Measurements from ENCODE around the gene PTGES2. TPM values are rescaled to one million over a fixed set of nuclear protein-coding genes. Genes with fewer than 3 reads are reported as not detected.

Gene PTGES2
- total RNA-seq, 1 donor from 2014 or later = 39.8 TPM

- H3K27me3 Mint-ChIP-seq (ENCODE audit: unreplicated experiment) = peaks cover 6% of the 10 kb centered on the region
- no peak for DNase-seq (ENCODE audit: low spot score)
- H3K36me3 Mint-ChIP-seq (ENCODE audit: low read depth, unreplicated experiment) = peaks cover 24% of the 10 kb centered on the region
- H3K9me3 Mint-ChIP-seq (ENCODE audit: unreplicated experiment) = no peaks in the 10 kb centered on the region
- TF ChIP-seq CTCF (IDR thresholded peaks at IDR 0.05; ENCODE audit: unreplicated experiment) = no peak
- H3K27ac Mint-ChIP-seq (ENCODE audit: unreplicated experiment) = no peak overlapping the region
- H3K4me3 Mint-ChIP-seq (ENCODE audit: unreplicated experiment) = no peak overlapping the region
- H3K4me1 Mint-ChIP-seq (ENCODE audit: unreplicated experiment) = peaks cover 4% of the 10 kb centered on the region
These were observed 36.2 kb upstream of the PTGES2 start for GRCh38 chr9:128163523-128164306.

GRCh38 chr9:128163027-128163515, 35.5 kb upstream of the PTGES2 start:
- Mint-ChIP-seq H3K4me1 (ENCODE audit: unreplicated experiment) (peaks cover 4% of the 10 kb centered on the region), H3K27me3 (ENCODE audit: unreplicated experiment) (peaks cover 6% of the 10 kb centered on the region), H3K36me3 (ENCODE audit: low read depth, unreplicated experiment) (peaks cover 21% of the 10 kb centered on the region), H3K9me3 (ENCODE audit: unreplicated experiment) (no peaks in the 10 kb centered on the region), H3K4me3 (ENCODE audit: unreplicated experiment) (no peak overlapping the region), H3K27ac (ENCODE audit: unreplicated experiment) (no peak overlapping the region)
- no peak for TF ChIP-seq CTCF (IDR thresholded peaks at IDR 0.05; ENCODE audit: unreplicated experiment)
- no peak for DNase-seq (ENCODE audit: low spot score)

- Mint-ChIP-seq H3K27ac (ENCODE audit: unreplicated experiment) (peak overlapping the region; percentile 24), H3K4me1 (ENCODE audit: unreplicated experiment) (peaks cover 4% of the 10 kb centered on the region), H3K4me3 (ENCODE audit: unreplicated experiment) (peak overlapping the region; percentile 22), H3K27me3 (ENCODE audit: unreplicated experiment) (peaks cover 6% of the 10 kb centered on the region), H3K9me3 (ENCODE audit: unreplicated experiment) (no peaks in the 10 kb centered on the region), H3K36me3 (ENCODE audit: low read depth, unreplicated experiment) (peaks cover 21% of the 10 kb centered on the region)
- DNase-seq (ENCODE audit: low spot score) = no peak
- TF ChIP-seq CTCF (IDR thresholded peaks at IDR 0.05; ENCODE audit: unreplicated experiment) = no peak
These were observed 34.9 kb upstream of the PTGES2 start for GRCh38 chr9:128162215-128163026.

- Mint-ChIP-seq H3K4me3 (ENCODE audit: unreplicated experiment) (peak overlapping the region; percentile 82), H3K27me3 (ENCODE audit: unreplicated experiment) (peaks cover 6% of the 10 kb centered on the region), H3K27ac (ENCODE audit: unreplicated experiment) (no peak overlapping the region), H3K4me1 (ENCODE audit: unreplicated experiment) (peaks cover 4% of the 10 kb centered on the region), H3K9me3 (ENCODE audit: unreplicated experiment) (no peaks in the 10 kb centered on the region), H3K36me3 (ENCODE audit: low read depth, unreplicated experiment) (peaks cover 14% of the 10 kb centered on the region)
- DNase-seq (ENCODE audit: low spot score) = no peak
- TF ChIP-seq CTCF (IDR thresholded peaks at IDR 0.05; ENCODE audit: unreplicated experiment) = no peak
These were observed 33.8 kb upstream of the PTGES2 start for GRCh38 chr9:128161215-128161902.

All from endothelial cell (in vitro differentiated cells).